ENCODE results near the gene RRBP1.

DNA sequence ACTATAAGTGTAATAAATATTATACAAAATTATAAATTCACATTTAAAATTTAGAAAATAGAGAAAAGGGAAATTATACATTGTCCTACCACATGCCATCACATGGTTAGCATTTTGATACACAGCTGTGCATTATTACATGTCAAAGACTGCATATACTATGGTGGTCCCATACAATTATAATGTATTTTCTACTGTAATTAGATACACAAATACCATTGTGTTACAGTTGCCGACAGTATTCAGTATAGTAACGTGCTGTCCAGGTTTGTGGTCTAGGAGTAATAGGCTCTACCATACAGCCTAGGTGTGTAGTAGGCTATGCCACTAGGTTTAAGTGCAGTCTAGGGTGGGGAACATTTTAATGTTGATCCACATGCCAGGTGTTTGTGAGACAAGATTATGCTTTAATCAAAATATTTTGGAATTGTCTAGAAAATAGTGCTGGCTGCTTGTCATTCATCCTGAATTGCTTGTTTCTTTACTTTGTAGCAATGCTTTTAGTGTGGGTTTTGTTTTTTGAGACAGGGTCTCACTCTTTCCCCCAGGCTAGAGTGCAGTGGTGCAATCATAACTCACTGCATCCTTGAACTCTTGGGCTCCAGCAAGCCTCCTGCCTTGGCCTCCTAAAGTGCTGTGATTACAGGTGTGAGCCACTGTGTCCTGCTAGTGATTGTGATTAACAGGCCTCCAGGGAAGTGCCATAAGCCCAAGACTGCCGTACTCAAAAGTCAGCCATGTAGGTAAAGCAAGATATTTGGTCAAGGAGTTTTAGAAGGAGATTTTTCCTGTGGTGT is 73.1 kb downstream of the RRBP1 start:
- TF ChIP-seq, protein P1, sequence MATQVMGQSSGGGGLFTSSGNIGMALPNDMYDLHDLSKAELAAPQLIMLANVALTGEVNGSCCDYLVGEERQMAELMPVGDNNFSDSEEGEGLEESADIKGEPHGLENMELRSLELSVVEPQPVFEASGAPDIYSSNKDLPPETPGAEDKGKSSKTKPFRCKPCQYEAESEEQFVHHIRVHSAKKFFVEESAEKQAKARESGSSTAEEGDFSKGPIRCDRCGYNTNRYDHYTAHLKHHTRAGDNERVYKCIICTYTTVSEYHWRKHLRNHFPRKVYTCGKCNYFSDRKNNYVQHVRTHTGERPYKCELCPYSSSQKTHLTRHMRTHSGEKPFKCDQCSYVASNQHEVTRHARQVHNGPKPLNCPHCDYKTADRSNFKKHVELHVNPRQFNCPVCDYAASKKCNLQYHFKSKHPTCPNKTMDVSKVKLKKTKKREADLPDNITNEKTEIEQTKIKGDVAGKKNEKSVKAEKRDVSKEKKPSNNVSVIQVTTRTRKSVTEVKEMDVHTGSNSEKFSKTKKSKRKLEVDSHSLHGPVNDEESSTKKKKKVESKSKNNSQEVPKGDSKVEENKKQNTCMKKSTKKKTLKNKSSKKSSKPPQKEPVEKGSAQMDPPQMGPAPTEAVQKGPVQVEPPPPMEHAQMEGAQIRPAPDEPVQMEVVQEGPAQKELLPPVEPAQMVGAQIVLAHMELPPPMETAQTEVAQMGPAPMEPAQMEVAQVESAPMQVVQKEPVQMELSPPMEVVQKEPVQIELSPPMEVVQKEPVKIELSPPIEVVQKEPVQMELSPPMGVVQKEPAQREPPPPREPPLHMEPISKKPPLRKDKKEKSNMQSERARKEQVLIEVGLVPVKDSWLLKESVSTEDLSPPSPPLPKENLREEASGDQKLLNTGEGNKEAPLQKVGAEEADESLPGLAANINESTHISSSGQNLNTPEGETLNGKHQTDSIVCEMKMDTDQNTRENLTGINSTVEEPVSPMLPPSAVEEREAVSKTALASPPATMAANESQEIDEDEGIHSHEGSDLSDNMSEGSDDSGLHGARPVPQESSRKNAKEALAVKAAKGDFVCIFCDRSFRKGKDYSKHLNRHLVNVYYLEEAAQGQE (IDR thresholded peaks at IDR 0.05; ENCODE audit: insufficient replicate concordance, low read depth), result no peak
- TF ChIP-seq, protein P2, sequence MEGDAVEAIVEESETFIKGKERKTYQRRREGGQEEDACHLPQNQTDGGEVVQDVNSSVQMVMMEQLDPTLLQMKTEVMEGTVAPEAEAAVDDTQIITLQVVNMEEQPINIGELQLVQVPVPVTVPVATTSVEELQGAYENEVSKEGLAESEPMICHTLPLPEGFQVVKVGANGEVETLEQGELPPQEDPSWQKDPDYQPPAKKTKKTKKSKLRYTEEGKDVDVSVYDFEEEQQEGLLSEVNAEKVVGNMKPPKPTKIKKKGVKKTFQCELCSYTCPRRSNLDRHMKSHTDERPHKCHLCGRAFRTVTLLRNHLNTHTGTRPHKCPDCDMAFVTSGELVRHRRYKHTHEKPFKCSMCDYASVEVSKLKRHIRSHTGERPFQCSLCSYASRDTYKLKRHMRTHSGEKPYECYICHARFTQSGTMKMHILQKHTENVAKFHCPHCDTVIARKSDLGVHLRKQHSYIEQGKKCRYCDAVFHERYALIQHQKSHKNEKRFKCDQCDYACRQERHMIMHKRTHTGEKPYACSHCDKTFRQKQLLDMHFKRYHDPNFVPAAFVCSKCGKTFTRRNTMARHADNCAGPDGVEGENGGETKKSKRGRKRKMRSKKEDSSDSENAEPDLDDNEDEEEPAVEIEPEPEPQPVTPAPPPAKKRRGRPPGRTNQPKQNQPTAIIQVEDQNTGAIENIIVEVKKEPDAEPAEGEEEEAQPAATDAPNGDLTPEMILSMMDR (IDR thresholded peaks at IDR 0.05; ENCODE audit: insufficient read depth, low read length), result no peak
- no peak for TF ChIP-seq POLR2AphosphoS5 (IDR thresholded peaks at IDR 0.05; ENCODE audit: low read depth)

Measured in HL-60 (cell line).